Spleen (tissue), 7 donors: ENCODE results near the gene GAS2L3.

Source experiments
- CTCF ChIP-seq, 11 experiments: fragments of 200-600 bp in 7 of 11; fragments of 450-650 bp in 4 of 11; sonication (generic) in 4 of 11; IDR thresholded peaks in 8 of 11; conservative IDR thresholded peaks in 3 of 11; 1 replicate in 7 of 11; 2 replicates in 4 of 11; pipeline versions ENCODE4 v1.4.0 to v1.8.0; 2016 to 2021; ENCODE audit warnings: antibody characterized with exemption in 11 of 11, inconsistent platforms in 4 of 11, mild to moderate bottlenecking in 1 of 11
- POLR2A ChIP-seq, 3 donors: fragments of 450-650 bp; IDR thresholded peaks; one replicate each; pipeline ENCODE4 v1.5.1; 2017; ENCODE audit warnings: antibody characterized with exemption in 3 of 3, mild to moderate bottlenecking in 1 of 3
- POLR2AphosphoS5 ChIP-seq, 3 donors: sonication (generic); formaldehyde crosslinking; IDR thresholded peaks; one replicate each; pipeline ENCODE4 v1.5.1; 2017; ENCODE audit warnings: antibody characterized with exemption in 3 of 3
- donor health status: DM: no; HTN: no; CAD: no; lungs with moderate emphysema.
- donor health status: DM: no; HTN: no; CAD: no.
- donor health status: DM: no; HTN: no; CAD: no.

- TF ChIP-seq CTCF (IDR thresholded peaks at IDR 0.05 in 8 of 11, conservative IDR thresholded peaks at IDR 0.05 in 3 of 11) (no peak), POLR2A (IDR thresholded peaks at IDR 0.05) (no peak), POLR2AphosphoS5 (IDR thresholded peaks at IDR 0.05) (no peak)
Observed at GRCh38 chr12:100557357-100557756, 16.1 kb upstream of the GAS2L3 start.
